WTC11 (cell line): Measurements from ENCODE around the gene DLG5.

ENCODE experiments used
- CTCF ChIP-seq: fragments of 200-600 bp; IDR thresholded peaks from 2 replicates; pipeline ENCODE4 v1.8.0; 2022; ENCODE audit warnings: antibody characterized with exemption
- SMAD4 ChIP-seq: sonication (generic); formaldehyde crosslinking; IDR thresholded peaks from 2 replicates; pipeline ENCODE4 v1.8.0; 2022; ENCODE audit warnings: mild to moderate bottlenecking, missing genetic modification reagents
- SP1 ChIP-seq: sonication (generic); formaldehyde crosslinking; conservative IDR thresholded peaks from 2 replicates; pipeline ENCODE4 v1.8.1; 2022; ENCODE audit warnings: missing genetic modification reagents
- STAT6 ChIP-seq: sonication (generic); formaldehyde crosslinking; conservative IDR thresholded peaks from 2 replicates; pipeline ENCODE4 v1.8.1; 2023; ENCODE audit warnings: mild to moderate bottlenecking, low read depth, missing genetic modification reagents, moderate library complexity

- TF ChIP-seq CTCF, result no peak
- no peak for TF ChIP-seq SP1 (CRISPR knock-in tag)
- TF ChIP-seq SMAD4, result no peak
- no peak for TF ChIP-seq STAT6
These were observed 182.3 kb downstream of the DLG5 start for GRCh38 chr10:77744245-77744644.
